Breast epithelium (tissue), 3 donors: ENCODE data around the gene AFF3.
"Not testable (repeated sequence)": the region's sequence is repeated elsewhere in the genome, so short reads cannot be mapped to it uniquely, and the experiment has no call there.

ENCODE experiments used
- CTCF ChIP-seq, 3 donors: fragments of 450-650 bp; IDR thresholded peaks; one replicate each; pipeline ENCODE4 v1.5.1; 2016 to 2017; ENCODE audit warnings: antibody characterized with exemption in 3 of 3, mild to moderate bottlenecking in 3 of 3, moderate library complexity in 3 of 3
- POLR2A ChIP-seq: fragments of 450-650 bp; IDR thresholded peaks from one replicate; pipeline ENCODE4 v1.6.1; 2016; ENCODE audit warnings: antibody characterized with exemption, mild to moderate bottlenecking, moderate library complexity
- POLR2AphosphoS5 ChIP-seq, 3 donors: sonication (generic); formaldehyde crosslinking; IDR thresholded peaks; one replicate each; pipeline ENCODE4 v1.6.1; 2017; ENCODE audit warnings: antibody characterized with exemption in 3 of 3

GRCh38 chr2:100082302-100082978 is 60.0 kb downstream of the AFF3 start:
- TF ChIP-seq CTCF (IDR thresholded peaks at IDR 0.05); POLR2A; POLR2AphosphoS5 (IDR thresholded peaks at IDR 0.05): not testable (repeated sequence)
